Testis (tissue), 2 donors: ENCODE measurements around the gene CDH13.

Experiments
- POLR2A ChIP-seq: fragments of 450-650 bp; IDR thresholded peaks from one replicate; pipeline ENCODE4 v1.6.1; 2017; ENCODE audit warnings: antibody characterized with exemption, mild to moderate bottlenecking, moderate library complexity
- TF ChIP-seq, protein P1 (sequence below), 3 experiments: fragments of 450-650 bp in 2 of 3; fragments of 200-600 bp in 1 of 3; sonication (generic) in 1 of 3; IDR thresholded peaks; one replicate each; pipeline ENCODE4 v1.5.1; 2016 to 2019; ENCODE audit warnings: antibody characterized with exemption in 3 of 3, mild to moderate bottlenecking in 2 of 3, moderate library complexity in 1 of 3

DNA sequence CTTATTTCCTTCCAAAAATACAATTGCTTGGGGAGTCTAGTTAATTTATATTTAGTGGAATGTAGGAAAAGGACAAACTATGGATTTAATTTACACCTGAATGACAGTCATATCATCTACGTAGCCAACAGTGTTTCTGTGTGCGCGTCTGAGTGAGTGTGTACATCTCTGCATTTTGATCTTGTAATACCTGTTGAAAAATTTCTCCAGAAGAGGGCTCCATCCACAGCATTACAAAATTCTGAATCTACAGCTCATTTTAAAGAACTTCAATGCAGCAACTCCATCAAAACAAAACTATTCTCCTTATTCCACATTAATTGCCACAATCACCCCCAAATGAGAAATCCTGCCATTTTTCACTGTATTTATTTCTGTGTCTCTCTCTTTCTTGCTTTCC lies 3.9 kb downstream of the CDH13 start:
- TF ChIP-seq, protein P1, sequence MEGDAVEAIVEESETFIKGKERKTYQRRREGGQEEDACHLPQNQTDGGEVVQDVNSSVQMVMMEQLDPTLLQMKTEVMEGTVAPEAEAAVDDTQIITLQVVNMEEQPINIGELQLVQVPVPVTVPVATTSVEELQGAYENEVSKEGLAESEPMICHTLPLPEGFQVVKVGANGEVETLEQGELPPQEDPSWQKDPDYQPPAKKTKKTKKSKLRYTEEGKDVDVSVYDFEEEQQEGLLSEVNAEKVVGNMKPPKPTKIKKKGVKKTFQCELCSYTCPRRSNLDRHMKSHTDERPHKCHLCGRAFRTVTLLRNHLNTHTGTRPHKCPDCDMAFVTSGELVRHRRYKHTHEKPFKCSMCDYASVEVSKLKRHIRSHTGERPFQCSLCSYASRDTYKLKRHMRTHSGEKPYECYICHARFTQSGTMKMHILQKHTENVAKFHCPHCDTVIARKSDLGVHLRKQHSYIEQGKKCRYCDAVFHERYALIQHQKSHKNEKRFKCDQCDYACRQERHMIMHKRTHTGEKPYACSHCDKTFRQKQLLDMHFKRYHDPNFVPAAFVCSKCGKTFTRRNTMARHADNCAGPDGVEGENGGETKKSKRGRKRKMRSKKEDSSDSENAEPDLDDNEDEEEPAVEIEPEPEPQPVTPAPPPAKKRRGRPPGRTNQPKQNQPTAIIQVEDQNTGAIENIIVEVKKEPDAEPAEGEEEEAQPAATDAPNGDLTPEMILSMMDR (IDR thresholded peaks at IDR 0.05) = no peak
- no peak for TF ChIP-seq POLR2A
